Activated CD4-positive, alpha-beta memory T cell treated with anti-CD3 and anti-CD28 coated beads for 36 hours (primary cell): ENCODE measurements around the gene KCNG1. TPM values are rescaled to one million over a fixed set of nuclear protein-coding genes. Genes with fewer than 3 reads are reported as not detected.
A peak's percentile ranks its signal among the peaks of the same experiment; 100 is the strongest.

Experiments used
- CTCF ChIA-PET: fragments of 350-600 bp; sonication (Branson Sonifier 250); formaldehyde crosslinking; loops from one replicate; lab custom pipeline; 2021; ENCODE audit warnings: antibody characterized with exemption, inconsistent platforms; lab: Charles Lee
- POLR2A ChIA-PET: fragments of 350-600 bp; sonication (Branson Sonifier 250); formaldehyde crosslinking; loops from one replicate; lab custom pipeline; 2021; ENCODE audit warnings: antibody characterized with exemption; lab: Charles Lee
- DNase-seq: peaks from one replicate; pipeline ENCODE4 v3.0.0-alpha.2; 2020
- H3K27ac Mint-ChIP-seq: one replicate; pipeline ENCODE4 v1.8.0; 2021; ENCODE audit warnings: mixed read lengths
- H3K27me3 Mint-ChIP-seq: one replicate; pipeline ENCODE4 v1.8.0; 2021; ENCODE audit warnings: mixed read lengths
- H3K36me3 Mint-ChIP-seq: one replicate; pipeline ENCODE4 v1.8.0; 2021; ENCODE audit warnings: mixed read lengths
- H3K4me1 Mint-ChIP-seq: one replicate; pipeline ENCODE4 v1.8.0; 2021; ENCODE audit warnings: low read depth, mixed read lengths
- H3K4me3 Mint-ChIP-seq: one replicate; pipeline ENCODE4 v1.8.0; 2021; ENCODE audit warnings: mild to moderate bottlenecking, mixed read lengths
- H3K9me3 Mint-ChIP-seq: one replicate; pipeline ENCODE4 v1.8.0; 2021; ENCODE audit warnings: mixed read lengths
- intact Hi-C: fragments of 100-400 bp; cut with micrococcal nuclease; formaldehyde crosslinking; loops from one replicate; pipeline ENCODE4 v1.15.1; 2023
- total RNA-seq, 2 experiments: library from RNA; stranded (reverse); gene quantifications; one replicate each; pipeline ENCODE4 v1.2.3, GENCODE V29; 2021

KCNG1 gene
- total RNA-seq, 2 experiments from 2014 or later = 1.6 to 2.1 TPM

GRCh38 chr20:51034476-51034875, 11.6 kb upstream of the KCNG1 start:
- DNase-seq = no peak
- POLR2A ChIA-PET = interaction anchor here (0.7 kb wide), 1 partner anchor 273 kb away, joined by 3 read pairs; no protein-coding TSS in a partner anchor
- Mint-ChIP-seq H3K36me3 (no peaks in the 10 kb centered on the region), H3K27ac (no peak overlapping the region), H3K4me3 (no peak overlapping the region), H3K9me3 (no peaks in the 10 kb centered on the region), H3K27me3 (peaks cover 59% of the 10 kb centered on the region), H3K4me1 (no peaks in the 10 kb centered on the region)
- intact Hi-C loops = no loop called here
- CTCF ChIA-PET = interaction anchor here (0.8 to 1.3 kb wide), 2 partner anchors 19 to 53 kb away, joined by 3 read pairs; no protein-coding TSS in a partner anchor

GRCh38 chr20:51029963-51030920, 7.3 kb upstream of the KCNG1 start:
- intact Hi-C loops = no loop called here
- ChIA-PET CTCF (interaction anchor here (1.0 to 3.6 kb wide), 3 partner anchors 15 to 275 kb away, joined by 3 to 14 read pairs (median 4); no protein-coding TSS in a partner anchor), POLR2A (no interaction called here)

GRCh38 chr20:51029556-51029955, 6.6 kb upstream of the KCNG1 start:
- Mint-ChIP-seq H3K4me1 (no peaks in the 10 kb centered on the region), H3K27me3 (peaks cover 69% of the 10 kb centered on the region), H3K27ac (no peak overlapping the region), H3K4me3 (no peak overlapping the region), H3K9me3 (no peaks in the 10 kb centered on the region), H3K36me3 (no peaks in the 10 kb centered on the region)
- POLR2A ChIA-PET = no interaction called here
- DNase-seq = no peak
- intact Hi-C loops = no loop called here
- CTCF ChIA-PET = interaction anchor here (1.0 to 3.6 kb wide), 4 partner anchors 14 to 276 kb away, joined by 3 to 14 read pairs (median 4); no protein-coding TSS in a partner anchor

More at GRCh38 chr20:51029963-51030920, 7.3 kb upstream of the KCNG1 start:
- H3K27ac Mint-ChIP-seq = no peak overlapping the region
- H3K27me3 Mint-ChIP-seq = peaks cover 68% of the 10 kb centered on the region
- H3K4me3 Mint-ChIP-seq = no peak overlapping the region
- no peaks in the 10 kb centered on the region for H3K36me3 Mint-ChIP-seq
- H3K9me3 Mint-ChIP-seq = no peaks in the 10 kb centered on the region
- no peaks in the 10 kb centered on the region for H3K4me1 Mint-ChIP-seq
- no peak for DNase-seq

GRCh38 chr20:51028616-51029212, 5.8 kb upstream of the KCNG1 start:
- CTCF ChIA-PET = interaction anchor here (1.5 to 3.6 kb wide), 2 partner anchors 13 to 41 kb away, joined by 3 to 14 read pairs; no protein-coding TSS in a partner anchor
- Mint-ChIP-seq H3K27me3 (peaks cover 73% of the 10 kb centered on the region), H3K27ac (no peak overlapping the region), H3K9me3 (no peaks in the 10 kb centered on the region), H3K4me1 (peaks cover 1% of the 10 kb centered on the region), H3K36me3 (no peaks in the 10 kb centered on the region), H3K4me3 (no peak overlapping the region)
- POLR2A ChIA-PET = interaction anchor here (0.6 kb wide), 1 partner anchor 235 kb away, joined by 3 read pairs; no protein-coding TSS in a partner anchor
- no peak for DNase-seq
- intact Hi-C loops = no loop called here

GRCh38 chr20:51027035-51027795, 4.3 kb upstream of the KCNG1 start:
- Mint-ChIP-seq H3K9me3 (no peaks in the 10 kb centered on the region), H3K4me3 (no peak overlapping the region), H3K27ac (no peak overlapping the region), H3K4me1 (peaks cover 4% of the 10 kb centered on the region), H3K36me3 (no peaks in the 10 kb centered on the region), H3K27me3 (peaks cover 72% of the 10 kb centered on the region)
- no peak for DNase-seq
- intact Hi-C loops = no loop called here
- ChIA-PET CTCF (interaction anchor here (3.6 kb wide), 1 partner anchor 12 kb away, joined by 14 read pairs; no protein-coding TSS in a partner anchor), POLR2A (no interaction called here)

GRCh38 chr20:51026269-51026668, 3.4 kb upstream of the KCNG1 start:
- POLR2A ChIA-PET = no interaction called here
- intact Hi-C loops = no loop called here
- CTCF ChIA-PET = interaction anchor here (3.6 kb wide), 1 partner anchor 11 kb away, joined by 14 read pairs; no protein-coding TSS in a partner anchor
- Mint-ChIP-seq H3K36me3 (no peaks in the 10 kb centered on the region), H3K27me3 (peaks cover 72% of the 10 kb centered on the region), H3K27ac (no peak overlapping the region), H3K4me3 (no peak overlapping the region), H3K4me1 (peaks cover 4% of the 10 kb centered on the region), H3K9me3 (no peaks in the 10 kb centered on the region)
- no peak for DNase-seq

GRCh38 chr20:51024761-51025160, 1.9 kb upstream of the KCNG1 start:
- H3K27me3 Mint-ChIP-seq = peaks cover 71% of the 10 kb centered on the region
- CTCF ChIA-PET = interaction anchor here (1.4 kb wide), 1 partner anchor 9 kb away, joined by 4 read pairs; no protein-coding TSS in a partner anchor
- no peak overlapping the region for H3K27ac Mint-ChIP-seq
- H3K9me3 Mint-ChIP-seq = no peaks in the 10 kb centered on the region
- H3K36me3 Mint-ChIP-seq = no peaks in the 10 kb centered on the region
- POLR2A ChIA-PET = no interaction called here
- no peak overlapping the region for H3K4me3 Mint-ChIP-seq
- intact Hi-C loops = loop anchor here (5.0 kb wide), 1 partner anchor 103 kb away; no protein-coding TSS in a partner anchor
- H3K4me1 Mint-ChIP-seq = peaks cover 4% of the 10 kb centered on the region
- no peak for DNase-seq

- peaks cover 4% of the 10 kb centered on the region for H3K4me1 Mint-ChIP-seq
- POLR2A ChIA-PET = no interaction called here
- DNase-seq = no peak
- intact Hi-C loops = loop anchor here (5.0 kb wide), 1 partner anchor 104 kb away; no protein-coding TSS in a partner anchor
- no peak overlapping the region for H3K27ac Mint-ChIP-seq
- CTCF ChIA-PET = interaction anchor here (1.0 to 1.4 kb wide), 2 partner anchors 8 to 30 kb away, joined by 3 to 4 read pairs; no protein-coding TSS in a partner anchor
- H3K36me3 Mint-ChIP-seq = no peaks in the 10 kb centered on the region
- peak overlapping the region; percentile 45 for H3K4me3 Mint-ChIP-seq
- H3K27me3 Mint-ChIP-seq = peaks cover 65% of the 10 kb centered on the region
- no peaks in the 10 kb centered on the region for H3K9me3 Mint-ChIP-seq
These were observed 779 bp upstream of the KCNG1 start for GRCh38 chr20:51023617-51024155.

GRCh38 chr20:51022227-51022802, 592 bp downstream of the KCNG1 start:
- Mint-ChIP-seq H3K4me3 (peak overlapping the region; percentile 10), H3K9me3 (no peaks in the 10 kb centered on the region), H3K27ac (no peak overlapping the region), H3K4me1 (peaks cover 4% of the 10 kb centered on the region), H3K27me3 (peaks cover 57% of the 10 kb centered on the region), H3K36me3 (no peaks in the 10 kb centered on the region)
- ChIA-PET POLR2A (no interaction called here), CTCF (no interaction called here)
- DNase-seq = no peak
- intact Hi-C loops = loop anchor here (5.0 kb wide), 1 partner anchor 105 kb away; no protein-coding TSS in a partner anchor

GRCh38 chr20:51021067-51022025, 1.6 kb downstream of the KCNG1 start:
- Mint-ChIP-seq H3K9me3 (no peaks in the 10 kb centered on the region), H3K4me1 (peaks cover 4% of the 10 kb centered on the region), H3K4me3 (peak overlapping the region; percentile 10), H3K27me3 (peaks cover 53% of the 10 kb centered on the region), H3K27ac (no peak overlapping the region), H3K36me3 (no peaks in the 10 kb centered on the region)
- ChIA-PET CTCF (no interaction called here), POLR2A (no interaction called here)
- DNase-seq = no peak
- intact Hi-C loops = loop anchor here (5.0 kb wide), 1 partner anchor 106 kb away; no protein-coding TSS in a partner anchor
